ENCODE data around the gene IL12A.
A peak's percentile ranks its signal among the peaks of the same experiment; 100 is the strongest.

The IL12A gene

DNA sequence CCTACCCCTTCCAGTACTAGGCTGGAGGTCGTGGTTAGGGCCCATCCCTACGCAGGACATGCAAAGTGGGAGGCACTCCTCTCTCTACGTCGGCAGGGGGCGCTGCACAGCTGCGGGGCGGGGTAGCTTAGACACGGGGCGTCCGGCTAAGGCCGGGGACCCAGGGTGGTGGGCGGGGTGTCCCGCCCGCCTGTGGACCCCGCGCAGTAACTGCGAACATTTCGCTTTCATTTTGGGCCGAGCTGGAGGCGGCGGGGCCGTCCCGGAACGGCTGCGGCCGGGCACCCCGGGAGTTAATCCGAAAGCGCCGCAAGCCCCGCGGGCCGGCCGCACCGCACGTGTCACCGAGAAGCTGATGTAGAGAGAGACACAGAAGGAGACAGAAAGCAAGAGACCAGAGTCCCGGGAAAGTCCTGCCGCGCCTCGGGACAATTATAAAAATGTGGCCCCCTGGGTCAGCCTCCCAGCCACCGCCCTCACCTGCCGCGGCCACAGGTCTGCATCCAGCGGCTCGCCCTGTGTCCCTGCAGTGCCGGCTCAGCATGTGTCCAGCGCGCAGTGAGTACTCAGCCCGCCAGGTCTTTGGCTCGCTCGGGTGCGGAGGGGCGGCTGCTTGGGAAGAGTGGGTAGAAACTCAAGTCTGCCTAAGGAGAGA, at the start of gene IL12A:
Gene IL12A (plus strand): TSS at position 219 of the 655 bp plus-strand sequence.
- TF ChIP-seq CTCF (conservative IDR thresholded peaks at IDR 0.05) (peak; percentile 98), ZFX (IDR thresholded peaks at IDR 0.05) (no peak)
- peak within 1 kb of the TSS; percentile 14 for H3K27ac ChIP-seq

- H3K27ac ChIP-seq: no peak overlapping the region
- TF ChIP-seq ZFX (IDR thresholded peaks at IDR 0.05) (no peak), CTCF (conservative IDR thresholded peaks at IDR 0.05) (no peak)
Measured at GRCh38 chr3:159941038-159942000, 47.3 kb upstream of the IL12A start.

DNA sequence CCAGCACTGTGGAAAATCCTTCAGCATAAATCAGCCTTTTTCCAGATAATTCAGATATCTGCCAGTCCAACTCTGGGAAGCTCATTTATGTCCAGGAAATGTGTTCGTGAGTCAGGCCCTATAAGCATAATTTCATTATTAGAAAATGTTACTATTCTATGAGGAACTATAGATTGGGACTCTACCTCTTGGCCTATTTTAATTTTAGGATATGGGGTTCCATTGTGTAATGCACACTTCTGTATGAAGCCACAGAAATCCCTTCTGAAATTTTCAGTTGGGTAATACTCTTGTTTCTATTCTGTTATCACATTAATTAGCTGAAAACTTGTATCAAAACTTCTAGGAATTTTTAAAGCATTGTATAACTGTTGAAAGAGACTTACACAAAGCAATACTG, 43.9 kb upstream of the IL12A start:
- TF ChIP-seq ZFX (IDR thresholded peaks at IDR 0.05) (no peak), CTCF (conservative IDR thresholded peaks at IDR 0.05) (no peak)
- no peak overlapping the region for H3K27ac ChIP-seq

- TF ChIP-seq CTCF (conservative IDR thresholded peaks at IDR 0.05) (no peak), ZFX (IDR thresholded peaks at IDR 0.05) (no peak)
- no peak overlapping the region for H3K27ac ChIP-seq
Measured at GRCh38 chr3:159945930-159946329, 42.7 kb upstream of the IL12A start.

GRCh38 chr3:159947220-159947619, 41.4 kb upstream of the IL12A start:
- TF ChIP-seq ZFX (IDR thresholded peaks at IDR 0.05) (no peak), CTCF (conservative IDR thresholded peaks at IDR 0.05) (no peak)
- no peak overlapping the region for H3K27ac ChIP-seq

DNA sequence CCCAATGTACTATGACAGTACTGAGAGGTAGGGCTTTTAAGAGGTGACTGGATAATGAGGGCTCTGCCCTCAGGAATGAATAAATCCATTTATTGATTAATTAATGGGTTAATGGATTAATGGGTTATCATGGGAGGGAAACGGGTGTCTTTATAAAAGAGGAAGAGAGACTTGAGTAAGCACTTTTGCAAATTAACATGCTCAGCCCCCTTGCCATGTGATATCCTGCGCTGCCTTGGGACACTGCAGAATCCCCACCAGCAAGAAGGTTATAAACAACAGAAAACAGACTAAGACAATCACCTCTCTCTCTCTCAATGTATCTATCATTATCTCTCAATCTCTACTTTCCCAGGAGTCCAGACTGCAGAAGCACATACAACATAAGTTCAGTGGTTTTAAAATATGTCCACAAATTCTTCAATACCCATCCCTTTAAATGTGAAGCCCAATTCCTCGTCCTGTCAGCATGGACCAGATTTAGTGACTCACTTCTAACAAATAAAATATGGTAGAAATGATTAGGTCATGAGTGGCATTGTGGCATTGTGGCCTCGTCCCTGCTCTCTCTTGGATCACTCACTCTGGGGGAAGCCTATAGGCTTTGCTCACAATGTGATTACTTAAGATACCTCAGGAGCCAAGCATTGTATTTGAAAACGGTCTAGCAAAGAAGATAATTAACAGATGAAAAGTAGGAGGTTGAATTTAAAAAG, 40.0 kb upstream of the IL12A start:
- H3K27ac ChIP-seq: no peak overlapping the region
- TF ChIP-seq CTCF (conservative IDR thresholded peaks at IDR 0.05): no peak
- TF ChIP-seq ZFX (IDR thresholded peaks at IDR 0.05): no peak
